ENCODE measurements around the gene TRPV2. TPM values are rescaled to one million over a fixed set of nuclear protein-coding genes. Genes with fewer than 3 reads are reported as not detected.
A peak's percentile ranks its signal among the peaks of the same experiment; 100 is the strongest.

The TRPV2 gene
- total RNA-seq (10 to 100 TPM in 2 of 6 donors, 1 to 10 TPM in 4; 2.8 to 14.7 (median 6.0) TPM), polyA plus RNA-seq (10 to 100 TPM in 1 of 2 donors, 1 to 10 TPM in 1; 7.8 to 10.8 TPM)

GRCh38 chr17:16415031-16415924 is at the start of gene TRPV2:
Gene TRPV2 (plus strand): TSS chr17:16415571. CDS start chr17:16417669, 2,098 bp downstream.
- no peak for FAIRE-seq
- ATAC-seq, result peak; percentile 29 to 51 (median 48)
- TF ChIP-seq, protein P1, sequence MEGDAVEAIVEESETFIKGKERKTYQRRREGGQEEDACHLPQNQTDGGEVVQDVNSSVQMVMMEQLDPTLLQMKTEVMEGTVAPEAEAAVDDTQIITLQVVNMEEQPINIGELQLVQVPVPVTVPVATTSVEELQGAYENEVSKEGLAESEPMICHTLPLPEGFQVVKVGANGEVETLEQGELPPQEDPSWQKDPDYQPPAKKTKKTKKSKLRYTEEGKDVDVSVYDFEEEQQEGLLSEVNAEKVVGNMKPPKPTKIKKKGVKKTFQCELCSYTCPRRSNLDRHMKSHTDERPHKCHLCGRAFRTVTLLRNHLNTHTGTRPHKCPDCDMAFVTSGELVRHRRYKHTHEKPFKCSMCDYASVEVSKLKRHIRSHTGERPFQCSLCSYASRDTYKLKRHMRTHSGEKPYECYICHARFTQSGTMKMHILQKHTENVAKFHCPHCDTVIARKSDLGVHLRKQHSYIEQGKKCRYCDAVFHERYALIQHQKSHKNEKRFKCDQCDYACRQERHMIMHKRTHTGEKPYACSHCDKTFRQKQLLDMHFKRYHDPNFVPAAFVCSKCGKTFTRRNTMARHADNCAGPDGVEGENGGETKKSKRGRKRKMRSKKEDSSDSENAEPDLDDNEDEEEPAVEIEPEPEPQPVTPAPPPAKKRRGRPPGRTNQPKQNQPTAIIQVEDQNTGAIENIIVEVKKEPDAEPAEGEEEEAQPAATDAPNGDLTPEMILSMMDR (IDR thresholded peaks at IDR 0.05), result peak in 1 of 4 donors; percentile 9
- Histone ChIP-seq H3K9me3 (no peaks in the 10 kb centered on the region), H3K36me3 (no peaks in the 10 kb centered on the region), H3K4me3 (peak within 1 kb of the TSS in 3 of 4 donors; percentile 1 to 55 (median 35)), H3K27ac (peak within 1 kb of the TSS; percentile 33 to 85 (median 66)), H3K27me3 (no peaks in the 10 kb centered on the region), H3K4me1 (peaks cover 0 to 7% (median 0%) of the 10 kb centered on the region in 3 donors)
- 55 to 62% methylated on average over 21 of the region's 21 CpGs for WGBS, 2 donors
- intact Hi-C loops (cut with DNase I), result no loop called here
- peak in 1 of 6 donors; percentile 47 for DNase-seq

- DNase-seq (no peak), FAIRE-seq (no peak), ATAC-seq (no peak)
- H3K27me3 ChIP-seq, result no peaks in the 10 kb centered on the region
- intact Hi-C loops (cut with DNase I), result no loop called here
- no peak overlapping the region for H3K27ac ChIP-seq
- 63 to 75% methylated on average over 5 of the region's 5 CpGs for WGBS, 2 donors
- H3K4me3 ChIP-seq, result no peak overlapping the region
- no peaks in the 10 kb centered on the region for H3K9me3 ChIP-seq
- TF ChIP-seq, protein P1 (IDR thresholded peaks at IDR 0.05), result no peak
- no peaks in the 10 kb centered on the region for H3K36me3 ChIP-seq
- no peaks in the 10 kb centered on the region for H3K4me1 ChIP-seq
These were observed 43.6 kb upstream of the TRPV2 start for GRCh38 chr17:16371742-16372141.

DNA sequence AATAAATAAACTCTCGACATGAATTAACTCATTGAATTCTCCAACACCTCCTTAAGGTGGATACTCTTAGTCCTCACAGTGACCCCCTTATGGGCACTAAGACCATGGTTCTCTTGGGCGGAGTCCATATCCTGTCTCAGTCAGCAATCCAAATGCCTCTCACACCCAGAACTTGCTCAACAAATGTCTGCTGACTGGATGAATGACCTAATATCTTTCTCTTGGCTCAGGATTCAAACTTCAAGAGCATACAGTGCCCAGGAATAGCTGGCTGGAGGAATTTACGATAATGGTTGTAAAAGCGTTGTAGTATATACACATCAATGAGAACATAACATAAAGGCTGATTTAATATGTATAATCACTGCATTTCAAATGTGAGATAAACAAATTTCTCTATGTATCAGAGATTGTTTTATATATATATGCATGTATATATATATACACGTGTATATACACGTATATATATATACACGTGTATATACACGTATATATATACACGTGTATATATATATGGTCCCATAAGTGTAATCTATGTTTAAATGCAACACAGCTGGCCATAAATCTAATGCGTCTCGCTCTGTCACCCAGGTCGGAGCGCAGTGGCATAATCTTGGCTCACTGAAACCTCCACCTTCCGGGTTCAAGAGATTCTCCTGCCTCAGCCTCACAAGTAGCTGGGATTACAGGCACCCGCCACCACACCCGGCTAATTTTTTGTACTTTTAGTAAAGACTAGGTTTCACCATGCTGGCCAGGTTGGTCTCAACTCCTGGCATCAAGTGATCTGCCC is 41.0 kb upstream of the TRPV2 start:
- H3K27ac ChIP-seq, result no peak overlapping the region
- peak; percentile 34 for FAIRE-seq
- 84 to 91% methylated on average over 16 of the region's 16 CpGs for WGBS, 2 donors

GRCh38 chr17:16377941-16378341 is 37.4 kb upstream of the TRPV2 start:
- Histone ChIP-seq H3K9me3 (no peaks in the 10 kb centered on the region), H3K27ac (peak overlapping the region; percentile 56 to 100 (median 97)), H3K27me3 (no peaks in the 10 kb centered on the region), H3K4me1 (peaks cover 19 to 27% (median 26%) of the 10 kb centered on the region in 3 donors), H3K36me3 (peaks cover 0 to 7% (median 0%) of the 10 kb centered on the region in 3 donors), H3K4me3 (no peak overlapping the region)
- no peak for FAIRE-seq
- intact Hi-C loops (cut with DNase I), result no loop called here
- peak; percentile 44 to 64 (median 52) for ATAC-seq
- 10 to 11% methylated on average over 2 of the region's 2 CpGs for WGBS, 2 donors
- peak in 3 of 6 donors; percentile 40 to 62 (median 51) for DNase-seq
- TF ChIP-seq, protein P1 (IDR thresholded peaks at IDR 0.05), result no peak

More for the DNA sequence above, 41.0 kb upstream of the TRPV2 start:
- Histone ChIP-seq H3K9me3 (no peaks in the 10 kb centered on the region), H3K4me3 (no peak overlapping the region), H3K4me1 (peaks cover 13 to 21% (median 19%) of the 10 kb centered on the region in 3 donors), H3K36me3 (no peaks in the 10 kb centered on the region), H3K27me3 (no peaks in the 10 kb centered on the region)
- TF ChIP-seq, protein P1 (IDR thresholded peaks at IDR 0.05), result no peak
- ATAC-seq, result no peak
- intact Hi-C loops (cut with DNase I), result no loop called here
- DNase-seq, result no peak

All from pancreas (tissue), 10 donors.